DMS114 treated with DMSO at 0.1 percent for 48 hours (cell line): Measurements from ENCODE around the gene COX17.

ENCODE experiments used
- DNase-seq: peaks from one replicate; lab custom pipeline; 2025; ENCODE audit not compliant: unreplicated experiment; lab: John Stamatoyannopoulos, UW

The COX17 gene

DNA sequence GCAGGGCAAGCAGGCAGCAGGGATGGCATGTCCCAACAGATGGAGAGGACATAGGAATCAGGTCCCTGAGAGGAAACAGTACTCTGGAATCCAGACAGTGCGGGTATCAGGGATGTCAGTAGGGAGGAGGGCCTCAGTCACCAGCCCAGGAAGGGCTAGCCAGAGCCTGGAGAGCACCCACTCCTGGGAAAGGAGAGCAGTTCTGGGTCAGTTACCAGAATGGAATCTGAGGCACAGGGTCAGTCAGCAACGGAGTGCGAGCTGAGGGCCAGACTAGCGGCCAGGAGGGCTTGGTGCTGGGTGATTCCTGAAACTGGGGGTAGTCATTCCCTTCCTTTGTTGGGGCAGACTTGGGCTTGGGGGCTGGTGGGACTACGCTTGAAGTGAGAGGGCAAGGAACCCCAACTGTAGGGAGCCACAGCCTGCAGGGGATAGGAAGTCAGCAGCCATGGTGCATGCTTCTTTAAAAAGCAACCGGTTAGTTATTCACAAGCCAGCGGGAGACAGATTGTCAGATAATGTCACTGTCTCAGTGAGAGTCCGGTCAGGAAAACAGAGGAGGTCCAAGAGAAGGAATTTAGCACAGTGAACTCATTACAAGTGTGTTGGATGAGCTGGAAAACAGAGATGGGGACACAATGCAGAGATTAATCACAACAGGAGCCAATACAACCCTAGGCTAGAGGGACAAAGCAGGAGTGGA, 51.6 kb downstream of the COX17 start:
- DNase-seq, result no peak

DNA sequence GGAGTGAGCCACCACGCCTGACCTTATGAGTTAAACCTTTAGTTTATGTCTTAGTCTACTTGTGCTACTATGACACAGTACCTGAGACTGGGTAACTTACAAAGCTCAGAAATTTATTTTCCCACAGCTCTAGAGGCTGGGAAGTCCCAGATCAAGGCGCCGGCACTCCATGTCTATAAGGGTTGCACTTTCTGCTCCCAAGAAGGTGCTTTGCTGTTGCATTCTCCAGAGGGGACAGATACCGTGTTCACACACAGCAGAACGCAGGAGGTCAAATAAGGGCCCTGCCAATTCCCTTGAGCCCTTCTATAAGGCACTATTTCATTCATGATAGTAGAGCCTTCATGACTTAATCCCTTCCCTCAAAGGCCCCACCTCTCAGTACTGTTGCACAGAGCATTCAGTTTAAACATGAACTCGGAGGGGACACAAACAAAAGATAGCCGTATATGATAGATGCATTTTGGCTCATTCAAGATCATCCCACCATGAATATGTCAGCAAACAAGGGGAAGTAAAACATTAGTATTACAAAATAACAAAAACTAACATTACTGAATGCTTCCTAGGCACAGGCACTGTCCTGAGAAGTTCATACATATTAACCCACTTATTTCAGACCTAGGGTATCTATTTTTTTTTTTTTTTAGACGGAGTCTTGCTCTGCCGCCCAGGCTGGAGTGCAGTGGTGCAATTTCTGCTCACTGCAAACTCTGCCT, 53.0 kb downstream of the COX17 start:
- no peak for DNase-seq

DNA sequence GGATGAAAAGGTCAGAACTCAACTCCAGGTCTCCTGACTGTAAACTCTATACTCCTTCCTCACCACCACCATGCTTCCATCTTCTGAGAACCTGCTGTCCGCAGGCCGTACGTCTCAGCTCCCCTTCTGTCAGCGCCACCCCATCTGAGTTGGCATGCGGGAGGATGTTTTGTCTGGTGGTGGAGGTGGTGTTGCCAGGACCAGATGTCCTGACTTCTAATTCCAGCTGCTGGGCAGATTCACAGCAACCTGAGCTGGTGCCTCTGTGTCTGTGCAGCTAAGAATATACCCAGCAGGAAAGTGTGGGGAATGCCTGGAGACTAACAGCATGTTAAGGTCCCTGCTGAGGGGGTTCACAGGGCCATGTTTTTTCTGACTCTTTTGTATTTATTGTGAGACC, 56.3 kb downstream of the COX17 start:
- no peak for DNase-seq
